ENCODE data around the gene SLC22A15. TPM values are rescaled to one million over a fixed set of nuclear protein-coding genes. Genes with fewer than 3 reads are reported as not detected.

The SLC22A15 gene
- total and polyA plus RNA-seq, 12 donors: 0.97 to 13.1 (median 7.7) TPM

GRCh38 chr1:115977499-115978258, 1.4 kb downstream of the SLC22A15 start:
- H3K9me3 ChIP-seq: no peaks in the 10 kb centered on the region
- no peak for DNase-seq
- peak overlapping the region in 9 of 10 donors; percentile 61 to 84 (median 73) for H3K4me3 ChIP-seq
- no peak for TF ChIP-seq CTCF (IDR thresholded peaks at IDR 0.05)
- WGBS, 2 donors: 49 to 61% methylated on average over 9 of the region's 9 CpGs
- no peaks in the 10 kb centered on the region for H3K36me3 ChIP-seq
- peaks cover 0 to 8% (median 0%) of the 10 kb centered on the region in 7 donors for H3K27me3 ChIP-seq
- ATAC-seq: peak in 5 of 8 donors; percentile 23 to 48 (median 29)
- peak overlapping the region in 9 of 10 donors; percentile 70 to 91 (median 85) for H3K27ac ChIP-seq
- H3K4me1 ChIP-seq: peaks cover 0 to 55% (median 17%) of the 10 kb centered on the region in 9 donors
- intact Hi-C loops (cut with DNase I): loop anchor here in 3 of 10 donors (5.0 kb wide), 2 partner anchors 165 to 170 kb away; no protein-coding TSS in a partner anchor

GRCh38 chr1:115978292-115978941, 2.1 kb downstream of the SLC22A15 start:
- Histone ChIP-seq H3K27me3 (peaks cover 0 to 8% (median 0%) of the 10 kb centered on the region in 7 donors), H3K4me3 (peak overlapping the region in 1 of 10 donors; percentile 78), H3K9me3 (no peaks in the 10 kb centered on the region)

GRCh38 chr1:115980156-115980555, 3.8 kb downstream of the SLC22A15 start:
- Histone ChIP-seq H3K27me3 (peaks cover 0 to 7% (median 0%) of the 10 kb centered on the region in 7 donors), H3K4me3 (no peak overlapping the region), H3K36me3 (peaks cover 0 to 5% (median 0%) of the 10 kb centered on the region in 9 donors), H3K9me3 (no peaks in the 10 kb centered on the region), H3K27ac (no peak overlapping the region), H3K4me1 (peaks cover 0 to 59% (median 17%) of the 10 kb centered on the region in 9 donors)
- no peak for DNase-seq
- intact Hi-C loops (cut with DNase I): loop anchor here in 2 of 10 donors (2.0 to 5.0 kb wide), 2 partner anchors 173 kb away; no protein-coding TSS in a partner anchor
- TF ChIP-seq CTCF (IDR thresholded peaks at IDR 0.05): no peak
- no peak for ATAC-seq
- WGBS, 2 donors: 75 to 84% methylated on average over 2 of the region's 2 CpGs

More at GRCh38 chr1:115978292-115978941, 2.1 kb downstream of the SLC22A15 start:
- H3K27ac ChIP-seq: peak overlapping the region in 2 of 10 donors; percentile 88 to 91
- no peak for TF ChIP-seq CTCF (IDR thresholded peaks at IDR 0.05)
- peaks cover 0 to 59% (median 17%) of the 10 kb centered on the region in 9 donors for H3K4me1 ChIP-seq
- H3K36me3 ChIP-seq: no peaks in the 10 kb centered on the region
- 91 to 95% methylated on average over 6 of the region's 6 CpGs for WGBS, 2 donors
- intact Hi-C loops (cut with DNase I): loop anchor here in 3 of 10 donors (5.0 kb wide), 2 partner anchors 166 to 171 kb away; no protein-coding TSS in a partner anchor
- DNase-seq (no peak), ATAC-seq (no peak)
